Right renal pelvis (tissue), 4 donors: ENCODE results near the gene BRICD5. TPM values are rescaled to one million over a fixed set of nuclear protein-coding genes. Genes with fewer than 3 reads are reported as not detected.
A peak's percentile ranks its signal among the peaks of the same experiment; 100 is the strongest.
"Not testable (repeated sequence)": the region's sequence is repeated elsewhere in the genome, so short reads cannot be mapped to it uniquely, and the experiment has no call there.

Source experiments
- DNase-seq, 4 donors: peaks; one replicate each; pipeline ENCODE4 v3.0.0-alpha.2; 2013; ENCODE audit warnings: low read depth in 4 of 4, low spot score in 3 of 4, missing footprints in 1 of 4
- polyA plus RNA-seq, 4 donors: library from polyadenylated mRNA; unstranded; fragments of 120-200 nt; gene quantifications; one replicate each; pipeline ENCODE4 v1.2.1, GENCODE V29; 2013; ENCODE audit not compliant: insufficient read length in 4 of 4

Gene BRICD5
- 1 to 10 TPM; 4.1 to 9.2 (median 5.4) TPM for polyA plus RNA-seq

DNA sequence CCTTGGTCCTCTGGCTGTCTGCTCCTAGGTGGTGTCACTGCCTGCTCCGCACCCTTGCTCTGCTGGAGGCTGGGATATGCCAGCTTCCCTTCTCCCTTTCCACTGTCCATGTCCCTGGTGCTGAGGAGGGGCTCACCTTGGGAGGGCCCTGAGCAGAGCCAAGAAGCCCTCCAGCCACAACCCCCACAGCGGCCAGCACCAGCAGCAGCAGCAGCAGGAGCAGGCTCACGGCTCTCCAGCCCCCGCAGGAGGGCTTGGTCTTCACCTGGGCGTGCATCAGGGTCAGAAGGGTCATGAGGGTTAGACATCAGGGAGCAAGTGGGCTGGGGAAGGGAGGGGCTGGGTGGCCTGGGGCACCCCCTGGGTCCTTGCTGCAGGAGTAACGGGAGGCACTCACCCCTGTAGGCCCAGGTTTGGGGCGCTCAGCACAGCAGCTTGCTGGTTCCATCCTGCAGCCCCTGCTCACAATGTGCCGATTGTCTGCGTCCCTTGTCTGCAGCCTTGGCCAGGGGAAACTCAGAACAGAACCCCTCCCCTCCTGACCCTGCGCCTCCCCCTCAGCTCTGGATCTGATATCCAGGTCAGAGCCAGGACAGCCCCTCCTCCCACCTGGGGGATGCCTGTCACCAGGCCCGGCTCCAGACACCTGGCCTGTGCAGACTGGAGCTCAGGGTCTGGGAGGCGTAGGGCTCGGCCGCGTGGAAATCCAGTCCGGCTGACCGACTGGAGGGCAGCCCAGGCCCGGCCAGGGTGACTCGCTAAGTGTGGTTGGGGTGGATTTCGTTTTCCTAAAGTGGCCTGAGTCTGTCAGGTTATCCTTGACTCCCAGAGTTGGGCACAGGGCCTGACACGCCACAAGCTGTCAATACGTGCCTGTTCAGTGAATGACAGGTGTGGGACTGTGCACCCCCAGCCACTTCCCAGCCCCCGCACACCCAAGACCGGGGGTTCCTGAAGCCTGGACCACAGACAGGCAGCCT, at the start of gene BRICD5:
Gene BRICD5 (minus strand): TSS at position 478 of the 980 bp plus-strand sequence. CDS start 30 bp downstream, at position 448.
- no peak for DNase-seq

DNA sequence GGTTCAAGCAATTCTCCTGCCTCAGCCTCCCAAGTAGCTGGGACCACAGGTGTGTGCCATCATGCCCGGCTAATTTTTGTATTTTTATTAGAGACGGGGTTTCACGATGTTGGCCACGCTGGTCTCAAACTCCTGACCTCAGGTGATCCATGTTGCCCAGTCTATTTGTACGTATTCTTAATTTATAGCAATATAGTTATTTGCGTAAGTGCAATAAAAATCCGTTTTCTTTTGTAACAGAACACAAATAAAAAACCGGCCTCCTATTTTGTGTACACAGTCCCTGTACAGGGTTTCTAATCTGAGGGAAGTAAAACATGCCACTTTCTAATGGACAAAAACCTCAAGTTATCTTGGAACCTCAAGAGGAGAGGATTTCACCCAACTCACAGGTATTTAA, 49.6 kb upstream of the BRICD5 start:
- DNase-seq: no peak

DNA sequence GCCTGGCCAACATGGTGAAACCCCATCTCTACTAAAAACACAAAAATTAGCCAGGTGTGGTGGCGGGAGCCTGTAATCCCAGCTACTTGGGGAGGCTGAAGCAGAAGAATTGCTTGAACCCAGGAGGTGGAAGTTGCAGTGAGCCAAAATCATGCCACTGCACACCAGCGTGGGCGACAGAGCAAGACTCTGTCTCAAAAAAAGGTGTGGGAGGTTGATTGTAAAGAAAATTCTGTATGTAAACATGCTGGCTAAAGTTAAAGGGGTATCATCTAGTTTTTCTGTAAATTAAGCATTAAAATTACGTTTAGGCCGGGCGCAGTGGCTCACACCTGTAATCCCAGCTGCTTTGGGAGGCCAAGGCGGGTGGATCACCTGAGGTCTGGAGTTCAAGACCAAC, 47.9 kb upstream of the BRICD5 start:
- DNase-seq: not testable (repeated sequence)

DNA sequence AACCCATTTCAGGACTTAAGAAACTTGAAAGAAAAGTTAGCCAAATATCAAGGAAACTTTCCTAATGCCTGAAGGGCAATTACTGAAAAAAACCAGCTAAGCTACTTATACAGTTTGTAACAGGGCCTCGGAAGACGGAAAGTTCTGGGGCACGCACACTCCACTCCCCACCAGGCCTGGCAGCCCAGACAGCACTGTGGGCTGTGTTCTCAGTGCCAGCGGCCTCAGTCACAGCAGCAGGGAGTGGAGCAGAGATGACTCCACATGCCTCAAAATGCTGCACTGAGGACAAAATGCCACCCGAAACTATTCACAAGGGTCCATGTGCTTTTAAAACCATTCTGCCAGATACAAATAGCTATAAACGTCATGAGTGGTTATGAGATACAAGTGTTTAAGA, 47.1 kb upstream of the BRICD5 start:
- DNase-seq: no peak

DNA sequence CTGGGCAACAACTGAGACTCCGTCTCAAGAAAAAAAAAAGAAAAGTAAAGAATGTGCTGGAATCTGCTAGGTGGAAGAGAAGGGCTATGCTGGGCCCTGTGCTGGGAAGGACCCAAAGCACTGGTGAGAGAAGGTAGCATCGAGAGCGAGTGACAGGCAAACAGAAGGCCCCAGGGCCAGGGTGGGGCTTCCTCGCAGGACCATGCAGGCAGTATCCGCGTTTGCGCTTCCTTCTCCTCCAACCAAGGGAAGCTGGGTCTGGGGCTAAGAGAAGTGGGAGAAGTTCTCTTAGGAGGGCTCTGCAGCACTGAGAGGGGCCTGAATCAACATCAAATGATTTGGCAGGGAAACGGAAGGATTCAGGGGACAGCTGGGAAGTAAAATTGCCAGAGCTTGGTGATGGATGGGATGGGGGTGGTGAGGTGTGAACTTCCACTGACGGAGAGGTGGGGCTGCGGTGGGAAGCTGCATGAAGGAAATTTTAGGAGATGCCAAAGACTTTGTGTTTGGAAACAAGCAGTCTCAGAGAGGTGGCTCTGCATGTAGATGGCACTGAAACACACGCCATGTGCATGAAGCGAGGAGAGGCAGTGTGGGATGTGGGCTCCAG, 46.0 kb upstream of the BRICD5 start:
- no peak for DNase-seq

DNA sequence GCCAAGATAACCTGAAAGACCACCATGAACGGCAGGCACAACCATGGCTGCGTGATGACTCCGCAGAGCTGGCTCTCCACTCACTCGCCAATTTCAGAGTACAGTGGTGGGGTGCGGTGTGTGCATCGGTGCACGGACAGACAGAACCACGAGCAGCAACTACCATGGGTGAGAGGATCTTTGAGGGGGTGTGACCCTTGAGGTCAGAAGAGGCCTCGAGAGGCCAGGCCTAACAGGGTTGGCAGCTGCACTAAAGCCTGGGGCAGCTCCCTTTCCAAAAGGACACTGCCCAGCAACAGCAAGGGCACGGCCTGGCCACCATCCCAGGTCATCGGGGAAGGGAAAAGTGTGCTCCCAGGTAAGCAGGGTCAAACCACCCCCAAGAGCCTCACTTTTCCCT, 42.6 kb upstream of the BRICD5 start:
- no peak for DNase-seq

DNA sequence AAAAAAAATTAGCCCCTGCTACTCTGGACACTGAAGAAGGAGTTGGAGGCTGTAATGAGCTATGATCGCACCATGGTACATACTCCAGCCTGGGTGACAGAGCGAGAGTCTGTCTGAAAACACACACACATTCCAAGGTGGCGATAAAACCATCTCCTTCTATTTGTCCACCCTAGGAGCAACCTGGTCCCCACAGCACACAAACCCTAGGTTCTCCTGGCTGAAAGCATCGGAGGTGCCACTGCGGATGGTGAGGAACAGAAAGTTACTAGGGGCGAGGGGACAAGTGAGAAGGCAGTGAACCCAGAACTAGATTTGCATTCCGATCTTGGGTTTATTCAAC, 42.1 kb upstream of the BRICD5 start:
- no peak for DNase-seq

DNA sequence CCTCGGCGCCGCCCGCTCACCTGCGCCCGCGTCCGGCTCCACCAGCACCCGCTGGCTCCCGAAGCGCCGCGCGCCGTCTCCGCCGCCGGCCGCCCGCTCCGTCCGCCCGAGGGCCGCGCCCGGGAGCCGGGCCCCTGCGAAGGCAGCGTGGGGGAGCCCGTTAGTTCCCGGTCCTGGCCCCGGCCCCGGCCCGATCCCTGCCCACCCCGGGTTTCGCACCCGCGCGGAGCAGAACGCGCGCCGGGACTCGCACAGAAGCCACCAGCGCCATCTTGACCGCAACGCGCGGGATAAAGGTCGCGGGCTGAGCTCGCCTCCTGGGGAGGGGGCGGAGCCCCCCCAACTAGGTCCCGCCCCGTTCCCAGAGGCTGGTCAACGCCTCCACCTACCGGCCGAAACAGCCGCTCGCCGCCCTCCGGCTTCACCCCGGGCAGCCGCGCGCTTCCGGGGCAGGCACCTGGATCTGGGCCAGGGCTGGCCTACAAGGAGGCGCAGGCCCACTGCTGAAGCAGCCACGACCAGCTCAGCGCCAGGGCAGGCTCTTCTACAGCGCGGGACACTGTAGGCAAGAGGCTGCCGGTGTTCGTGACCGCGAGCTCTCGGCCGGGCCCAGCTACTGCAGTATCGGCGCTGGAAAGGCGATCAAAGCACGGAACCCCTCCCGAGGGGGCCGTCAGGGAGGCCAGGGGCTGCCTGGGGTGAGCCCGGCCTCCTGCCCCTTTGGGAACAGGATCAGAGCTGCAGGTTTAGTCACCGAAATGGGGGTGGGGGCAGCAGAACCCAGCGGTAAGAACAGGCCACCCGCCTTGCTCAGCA, 40.8 kb upstream of the BRICD5 start, which contains the start of gene ECI1:
Gene ECI1 (minus strand): TSS at position 292 of the 816 bp plus-strand sequence. CDS start 21 bp downstream, at position 271.
- peak; percentile 83 to 84 (median 83) for DNase-seq

DNA sequence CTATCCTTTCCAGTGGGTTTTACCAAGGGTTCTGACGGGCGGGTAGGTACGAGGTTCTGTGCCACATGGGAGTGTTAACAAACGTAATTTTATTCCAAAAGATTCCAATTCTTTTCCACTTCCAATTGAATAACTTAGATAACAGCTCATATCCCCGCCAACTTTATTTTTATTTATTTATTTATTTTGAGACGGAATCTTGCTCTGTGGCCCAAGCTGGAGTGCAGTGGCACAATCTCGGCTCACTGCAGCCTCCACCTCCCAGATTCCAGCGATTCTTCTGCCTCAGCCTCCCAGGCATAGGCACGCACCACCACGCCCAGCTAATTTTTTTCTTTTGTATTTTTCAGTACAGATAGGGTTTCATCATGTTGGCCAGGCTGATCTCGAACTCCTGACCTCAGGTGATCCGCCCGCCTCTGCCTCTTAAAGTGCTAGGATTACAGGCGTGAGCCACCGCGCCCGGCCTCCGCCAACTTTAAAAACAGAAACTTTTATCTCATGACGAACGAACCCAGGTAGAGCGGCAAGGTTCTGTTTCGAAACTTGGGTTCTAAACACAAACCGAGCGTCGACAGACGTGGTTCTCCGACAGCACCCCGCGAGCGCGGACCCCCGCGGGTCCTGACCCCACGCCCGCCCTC, 40.1 kb upstream of the BRICD5 start:
- no peak for DNase-seq

DNA sequence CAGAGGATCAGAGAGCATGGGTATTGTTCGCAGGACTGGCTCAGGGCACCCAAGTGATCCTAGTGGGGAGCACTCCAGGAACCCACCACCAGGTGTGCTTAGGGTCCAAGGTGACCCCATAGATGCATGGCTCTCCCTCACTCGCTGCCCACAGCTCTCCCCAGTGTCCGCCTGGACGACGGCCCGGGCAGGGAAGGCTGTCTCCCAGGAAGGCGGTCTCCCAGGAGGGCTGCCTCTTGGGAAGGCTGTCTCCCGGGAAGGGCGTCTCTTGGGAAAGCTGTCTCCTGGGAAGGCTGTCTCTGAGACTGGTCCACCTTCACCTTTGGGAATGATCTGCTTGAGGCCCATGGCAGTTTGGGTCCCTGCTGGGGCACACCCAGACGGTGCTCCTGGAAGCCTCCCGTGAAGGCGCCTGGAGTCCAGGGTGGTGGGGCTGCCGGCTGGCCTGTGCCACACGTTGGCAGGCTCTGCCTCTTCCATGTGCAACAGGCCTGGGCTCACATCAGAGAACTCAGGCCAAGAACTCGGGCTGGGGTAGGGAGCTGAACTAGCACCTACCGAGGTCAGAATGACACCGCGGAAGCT, 35.7 kb upstream of the BRICD5 start:
- DNase-seq: no peak

DNA sequence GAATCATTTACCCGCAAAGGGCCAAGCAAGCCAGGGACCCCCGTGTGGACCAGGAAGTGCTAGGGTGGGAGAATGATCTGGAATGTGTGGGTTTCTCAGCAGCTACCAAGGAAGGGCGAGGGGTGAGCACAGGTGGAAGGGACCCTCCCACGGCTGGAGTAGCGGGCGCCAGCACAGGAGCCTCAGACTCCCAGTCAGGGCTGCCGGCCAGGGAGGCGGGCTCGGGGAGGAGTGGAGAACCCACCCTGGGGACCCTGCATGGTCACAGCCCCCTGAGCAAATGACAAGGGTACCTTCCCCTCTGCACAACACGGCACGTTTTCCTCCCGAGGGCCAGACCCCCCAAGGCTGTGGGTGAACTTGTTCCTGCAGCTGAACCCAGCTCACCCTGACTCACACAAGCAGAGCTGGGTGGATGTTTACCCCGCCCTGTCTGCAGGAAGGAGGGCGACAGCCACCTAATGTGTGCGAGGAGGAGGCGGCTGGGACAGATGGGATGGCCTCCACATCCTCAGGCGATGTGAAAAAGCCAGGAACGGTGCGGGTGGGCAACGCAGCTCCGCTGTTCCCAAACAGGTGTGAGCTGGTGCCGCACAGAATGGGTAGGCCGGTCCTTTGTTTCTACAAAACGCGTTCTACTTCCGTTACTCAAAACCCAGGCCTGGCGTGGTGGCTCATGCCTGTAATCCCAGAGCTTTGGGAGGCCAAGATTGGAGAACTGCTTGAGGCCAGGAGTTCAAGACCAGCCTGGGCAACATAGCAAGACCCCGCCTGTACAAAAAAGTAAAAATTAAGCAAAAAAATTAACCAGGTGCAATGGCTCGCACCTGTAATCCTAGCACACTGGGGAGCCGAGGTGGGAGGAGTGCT, 34.5 kb upstream of the BRICD5 start:
- no peak for DNase-seq

DNA sequence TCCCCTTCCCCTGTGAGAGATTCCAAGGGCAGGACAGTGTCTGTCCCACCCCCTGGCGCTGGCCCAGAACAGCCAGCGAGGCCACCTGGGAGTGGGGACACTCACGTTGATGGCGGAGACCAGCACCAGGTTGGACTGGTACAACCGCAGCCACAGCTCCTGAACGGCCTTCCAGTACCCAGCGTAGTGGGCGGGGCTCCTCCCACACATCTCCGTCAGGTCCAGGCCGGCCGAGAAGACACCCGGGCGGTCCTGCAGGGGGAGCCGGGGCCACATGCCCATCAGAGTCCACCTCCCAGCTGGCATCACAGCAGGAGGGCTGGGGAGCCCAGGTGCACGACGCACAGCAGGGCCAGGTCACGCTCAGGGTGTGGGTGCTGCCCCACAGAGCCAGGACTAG, 33.6 kb upstream of the BRICD5 start:
- DNase-seq: no peak

DNA sequence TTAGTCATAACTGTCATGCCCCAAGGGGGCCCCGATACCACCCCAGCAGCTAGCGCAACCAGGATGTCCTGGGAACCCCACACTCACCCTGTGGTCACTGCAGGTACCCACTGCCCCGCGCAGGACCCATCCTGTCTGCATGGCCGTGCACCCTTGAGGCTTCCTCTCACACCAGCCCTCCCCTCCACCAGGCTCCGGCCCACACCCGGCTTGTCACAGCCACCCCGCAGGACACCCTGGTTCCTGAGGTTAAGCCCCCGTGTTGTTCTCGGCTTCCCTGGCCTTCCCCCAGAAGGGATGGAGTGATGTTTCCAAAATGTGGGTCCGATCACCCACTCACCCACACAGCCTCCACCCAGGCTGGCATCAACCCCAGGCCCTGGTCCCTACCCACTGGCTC, 33.1 kb upstream of the BRICD5 start:
- DNase-seq: no peak

DNA sequence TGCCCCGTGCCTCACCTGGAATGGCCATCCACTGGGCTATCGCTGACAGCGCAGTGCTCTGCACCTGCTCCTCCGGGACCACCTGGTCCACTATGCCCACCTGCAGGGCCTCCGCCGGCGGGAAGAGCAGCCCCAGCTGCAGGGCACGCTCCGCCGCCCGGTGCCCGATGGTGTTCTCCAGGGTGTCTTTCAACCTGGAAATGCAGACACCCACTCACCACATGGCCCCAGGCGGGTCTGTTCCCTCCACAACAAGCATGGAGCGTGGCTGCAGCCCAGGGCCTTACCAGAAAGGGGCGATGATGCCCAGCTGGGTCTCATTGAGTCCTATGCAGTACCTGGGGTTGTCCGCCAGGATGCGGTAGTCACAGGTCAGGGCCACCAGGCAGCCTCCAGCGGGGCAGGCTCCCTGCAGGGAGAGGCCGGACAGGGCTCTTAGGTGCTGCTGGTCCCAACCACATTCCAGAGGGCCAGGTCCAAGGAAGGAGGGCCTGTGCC, 32.4 kb upstream of the BRICD5 start:
- DNase-seq: no peak

DNA sequence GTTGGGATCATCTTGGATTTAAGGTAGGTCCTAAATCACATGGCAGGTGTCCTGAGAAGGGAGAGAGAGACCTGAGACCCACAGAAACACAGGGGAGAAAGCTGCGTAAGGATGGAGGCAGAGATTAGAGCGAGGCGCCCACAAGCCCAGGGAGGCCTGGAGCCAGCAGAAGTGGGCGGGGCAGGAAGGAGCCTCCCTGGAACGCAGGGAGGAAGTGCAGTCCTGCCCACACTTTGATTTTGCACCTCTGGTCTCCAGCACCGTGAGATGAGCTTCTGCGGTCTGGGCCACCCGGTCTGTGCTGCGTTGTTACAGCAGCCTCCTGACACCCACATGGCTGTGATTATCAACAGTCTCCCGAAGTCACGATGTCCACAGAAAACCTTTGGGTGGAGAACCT, 31.9 kb upstream of the BRICD5 start:
- no peak for DNase-seq

DNA sequence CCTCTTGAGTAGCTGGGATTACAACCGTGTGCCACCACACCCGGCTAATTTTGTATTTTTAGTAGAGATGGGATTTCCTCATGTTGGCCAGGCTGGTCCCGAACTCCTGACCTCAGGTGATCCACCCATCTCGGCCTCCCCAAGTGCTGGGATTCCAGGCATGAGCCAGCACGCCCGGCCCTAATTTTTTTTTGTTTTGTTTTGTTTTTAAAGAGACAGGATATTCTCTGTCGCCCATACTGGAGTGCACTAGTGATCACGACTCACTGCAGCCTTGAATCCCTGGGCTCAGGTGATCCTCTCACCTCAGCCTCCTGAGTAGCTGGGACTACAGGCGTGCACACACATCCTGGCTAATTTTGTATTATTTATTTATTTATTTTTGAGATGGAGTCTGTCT, 29.7 kb upstream of the BRICD5 start:
- not testable (repeated sequence) for DNase-seq

DNA sequence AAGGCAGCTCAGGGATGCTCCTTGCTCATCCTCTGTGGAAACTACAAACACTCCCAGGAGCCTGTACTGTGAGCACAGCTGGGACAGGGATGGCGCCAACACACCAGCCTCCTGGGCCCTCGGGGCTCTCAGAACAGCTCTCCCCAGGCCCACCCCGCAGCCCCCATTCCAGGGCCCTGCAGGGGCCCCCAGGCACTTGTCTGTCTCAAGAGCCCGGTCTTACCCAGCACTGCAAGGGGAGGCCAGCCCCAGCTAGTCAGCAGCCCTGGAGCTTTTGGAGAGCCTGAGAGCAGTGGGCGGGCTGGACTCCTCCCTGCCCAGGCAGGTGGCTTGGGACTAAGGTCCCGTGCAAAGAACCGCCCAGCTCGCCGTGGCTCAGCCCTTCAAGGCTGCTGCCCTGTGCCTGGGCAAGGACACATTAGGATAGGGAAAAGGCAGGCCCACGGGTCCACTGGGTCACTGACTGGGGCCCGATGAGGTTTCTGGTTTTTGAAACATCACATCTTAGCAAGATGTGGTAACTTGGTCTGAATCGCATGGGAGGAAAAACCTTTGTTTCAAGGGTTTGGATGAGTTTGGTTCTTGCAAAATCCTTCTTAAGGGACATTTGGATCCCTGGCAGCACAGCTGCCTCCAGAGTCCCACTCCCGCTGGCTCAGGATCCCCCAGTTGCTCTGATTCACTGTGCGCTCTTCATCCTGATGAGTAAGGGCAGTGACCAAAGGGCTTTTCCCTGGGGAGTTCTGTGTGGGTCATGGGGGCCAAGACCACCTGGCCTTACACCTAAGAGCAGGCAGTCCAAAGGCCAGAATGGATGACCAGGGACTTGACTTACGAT, 28.4 kb upstream of the BRICD5 start:
- DNase-seq: no peak
